Activated CD4-positive, alpha-beta T cell treated with anti-CD3 and anti-CD28 coated beads for 24 hours (primary cell): ENCODE data around the gene CD74.

Experiments used
- DNase-seq, 2 donors: peaks; one replicate each; pipeline ENCODE4 v3.0.0-alpha.2; 2020; ENCODE audit warnings: low read depth in 2 of 2

CD74 gene

DNA sequence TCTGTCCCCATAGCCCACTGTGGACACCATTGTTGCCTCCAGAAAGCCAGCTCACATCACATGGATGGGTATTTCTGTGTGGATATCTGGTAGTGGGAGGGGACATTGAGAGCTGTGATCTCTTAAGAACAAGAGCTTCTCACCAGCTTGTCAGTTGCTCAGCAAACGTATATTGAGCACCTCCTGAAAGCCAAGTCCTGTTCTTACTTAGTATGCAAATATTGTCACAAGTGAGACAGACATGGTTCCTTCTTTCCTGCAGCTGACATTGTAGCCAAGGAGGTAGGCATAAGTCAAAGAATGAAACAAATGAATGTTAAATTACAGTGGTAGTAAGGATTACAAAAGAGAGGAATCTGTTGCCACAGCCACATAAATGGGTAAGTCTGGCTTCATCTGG, 51.4 kb downstream of the CD74 start:
- no peak for DNase-seq

DNA sequence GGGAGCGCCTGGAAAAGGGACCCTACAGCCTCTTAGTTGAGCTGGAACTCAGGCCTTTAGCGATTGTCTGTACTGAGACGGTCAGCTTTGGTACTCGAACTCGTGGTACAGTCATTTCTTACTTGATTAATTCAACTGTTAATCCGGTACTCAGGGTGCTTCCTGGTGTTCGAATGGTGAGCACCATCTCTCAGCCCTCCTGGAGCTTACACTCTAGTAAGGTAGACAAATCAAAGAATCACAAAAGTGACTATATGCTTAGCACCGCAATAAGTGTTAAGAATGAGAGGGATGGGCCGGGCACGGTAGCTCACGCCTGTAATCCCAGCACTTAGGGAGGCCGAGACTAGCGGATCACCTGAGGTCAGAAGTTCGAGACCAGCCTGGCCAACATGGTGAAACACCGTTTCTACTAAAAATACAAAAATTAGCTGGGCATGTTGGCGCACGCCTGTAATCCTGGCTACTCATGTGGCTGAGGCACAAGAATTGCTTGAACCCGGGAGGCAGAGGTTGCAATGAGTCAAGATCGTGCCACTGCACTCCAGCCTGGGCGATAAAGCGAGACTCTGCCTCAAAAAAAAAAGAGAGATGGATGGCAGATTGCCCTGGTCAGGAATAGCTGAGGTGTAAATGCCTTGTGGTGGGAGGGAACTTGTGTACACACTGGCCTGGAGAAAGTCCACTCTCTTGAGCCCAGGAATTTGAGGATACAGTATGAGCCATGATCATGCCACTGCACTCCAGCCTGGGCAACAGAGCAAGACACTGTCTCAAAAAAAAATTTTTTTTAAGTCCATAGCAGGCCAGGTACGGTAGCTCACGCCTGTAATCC, 54.2 kb downstream of the CD74 start:
- DNase-seq, result no peak

DNA sequence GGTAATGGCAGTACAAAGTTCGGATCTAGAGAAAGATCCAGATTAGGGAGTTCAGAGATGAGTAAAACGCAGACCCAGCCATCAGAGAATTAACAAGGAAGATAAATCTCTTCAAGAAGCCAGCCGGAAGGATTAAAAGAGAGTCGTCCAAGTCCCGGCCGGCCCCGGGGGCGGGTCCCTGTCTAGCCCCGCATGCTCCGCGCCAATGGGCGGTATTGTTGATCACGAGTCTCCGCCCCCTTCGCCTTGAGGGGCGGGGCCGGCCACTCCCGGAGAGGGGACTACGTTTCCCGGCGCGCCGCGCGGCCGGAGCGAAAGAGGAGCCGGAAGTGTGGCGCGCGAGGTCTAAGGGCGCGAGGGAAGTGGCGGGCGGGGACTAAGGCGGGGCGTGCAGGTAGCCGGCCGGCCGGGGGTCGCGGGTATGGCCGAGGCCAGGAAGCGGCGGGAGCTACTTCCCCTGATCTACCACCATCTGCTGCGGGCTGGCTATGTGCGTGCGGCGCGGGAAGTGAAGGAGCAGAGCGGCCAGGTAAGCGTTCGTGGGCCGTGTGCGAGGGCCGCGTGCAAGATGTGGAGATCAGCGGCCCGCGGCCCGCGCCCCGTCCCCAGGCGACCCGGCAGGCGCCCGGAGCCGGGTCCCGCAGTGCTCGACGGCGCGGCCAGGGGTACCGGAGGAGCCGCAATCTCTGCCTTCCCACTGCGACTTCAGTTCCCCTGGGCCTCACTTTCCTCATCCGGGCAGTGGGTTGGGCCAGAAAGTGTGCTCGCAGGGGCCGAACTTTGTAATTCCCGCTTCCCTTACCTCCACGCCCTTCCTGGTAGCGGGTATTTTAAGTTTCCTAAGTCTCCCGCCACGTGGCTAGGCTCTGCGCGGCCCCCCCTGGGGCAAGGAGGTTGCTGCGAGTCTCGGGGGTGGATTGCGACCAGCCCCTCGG, 55.1 kb downstream of the CD74 start, which contains the start of gene TCOF1:
TCOF1 (plus strand) TSS at position 372 of the 935 bp plus-strand sequence; CDS start at position 422, 50 bp downstream.
- peak; percentile 95 to 97 for DNase-seq

DNA sequence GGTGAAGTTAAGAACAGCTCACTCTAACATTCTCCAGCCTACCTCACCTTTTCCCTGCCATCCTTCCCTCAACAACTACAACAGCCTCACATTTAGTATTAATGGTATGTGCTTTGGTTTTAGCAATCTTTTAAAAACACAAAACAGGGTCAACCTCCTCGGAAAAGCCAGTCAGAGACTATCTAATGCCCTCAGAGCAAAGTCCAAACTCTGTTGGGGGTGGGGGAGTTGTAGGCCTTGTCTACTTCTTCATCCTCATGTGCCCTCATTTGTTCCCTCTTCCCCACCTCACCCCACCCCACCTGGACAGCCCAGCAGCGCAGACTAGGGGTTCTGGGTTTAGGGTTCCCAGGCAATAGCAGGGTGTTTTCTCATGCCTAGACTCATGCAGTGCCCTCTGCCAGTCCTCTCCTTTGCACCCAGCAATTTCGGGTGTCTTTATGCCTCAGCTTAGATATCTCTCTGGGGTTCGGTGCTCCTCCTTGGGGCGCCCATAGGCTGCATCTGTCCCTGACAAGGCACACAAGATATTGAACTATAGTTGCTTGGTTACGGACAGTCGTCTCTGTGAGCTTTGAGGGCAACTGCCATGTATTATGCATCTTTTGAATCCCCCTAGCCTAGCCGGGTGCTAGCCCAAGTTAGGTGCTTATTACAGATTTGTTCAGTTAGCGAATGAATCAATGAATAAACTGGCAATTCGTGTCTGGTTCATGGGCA, 56.0 kb downstream of the CD74 start:
- no peak for DNase-seq

DNA sequence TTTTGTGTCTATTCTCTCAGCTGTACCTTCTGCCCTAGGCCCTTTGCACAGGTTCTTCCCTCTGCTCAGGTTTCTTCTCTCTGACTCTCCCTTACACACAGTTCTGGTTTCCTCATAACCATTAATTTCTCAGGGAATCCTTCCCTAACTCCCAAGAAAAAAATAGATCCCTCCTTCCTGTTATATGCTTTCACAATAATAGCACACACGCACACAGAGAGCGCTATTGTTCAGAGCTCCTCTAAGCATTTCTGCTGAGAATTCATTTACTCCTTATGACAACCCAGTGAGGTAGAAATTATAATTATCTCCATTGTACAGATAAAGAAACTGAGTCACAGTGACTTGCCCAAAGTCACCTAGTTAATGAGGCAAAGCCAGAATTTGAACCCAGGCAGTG, 56.9 kb downstream of the CD74 start:
- no peak for DNase-seq

DNA sequence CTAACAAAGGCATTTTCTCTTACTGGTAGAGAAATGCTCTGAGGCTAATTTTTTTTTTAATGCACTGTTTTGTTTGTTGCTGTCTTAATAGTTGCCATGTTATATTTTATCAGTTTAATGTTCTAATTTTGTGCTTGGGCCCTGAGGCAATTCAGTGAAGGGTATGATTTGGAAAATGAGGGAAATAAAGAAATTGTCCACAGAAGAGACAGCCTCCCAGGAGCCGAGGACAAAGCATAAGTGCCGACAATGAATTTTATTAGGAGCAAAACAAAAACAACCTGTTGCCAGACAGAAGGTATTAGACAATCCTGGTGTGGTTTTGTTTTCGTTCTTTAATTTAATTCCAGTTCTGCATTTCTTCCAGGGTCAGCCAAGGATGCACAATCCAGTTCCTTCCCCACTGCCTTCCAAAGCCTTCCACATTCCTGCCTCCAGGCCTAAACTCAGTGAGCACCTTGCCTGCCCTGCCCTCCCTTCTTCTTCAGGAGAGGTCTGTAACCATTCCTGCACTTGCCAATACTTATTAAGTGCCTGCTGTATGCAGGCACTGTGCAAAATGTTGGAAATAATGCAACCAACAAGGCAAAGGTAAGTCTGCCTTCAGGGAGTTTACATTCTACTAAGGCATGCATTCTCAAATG, 59.6 kb downstream of the CD74 start:
- DNase-seq, result no peak

DNA sequence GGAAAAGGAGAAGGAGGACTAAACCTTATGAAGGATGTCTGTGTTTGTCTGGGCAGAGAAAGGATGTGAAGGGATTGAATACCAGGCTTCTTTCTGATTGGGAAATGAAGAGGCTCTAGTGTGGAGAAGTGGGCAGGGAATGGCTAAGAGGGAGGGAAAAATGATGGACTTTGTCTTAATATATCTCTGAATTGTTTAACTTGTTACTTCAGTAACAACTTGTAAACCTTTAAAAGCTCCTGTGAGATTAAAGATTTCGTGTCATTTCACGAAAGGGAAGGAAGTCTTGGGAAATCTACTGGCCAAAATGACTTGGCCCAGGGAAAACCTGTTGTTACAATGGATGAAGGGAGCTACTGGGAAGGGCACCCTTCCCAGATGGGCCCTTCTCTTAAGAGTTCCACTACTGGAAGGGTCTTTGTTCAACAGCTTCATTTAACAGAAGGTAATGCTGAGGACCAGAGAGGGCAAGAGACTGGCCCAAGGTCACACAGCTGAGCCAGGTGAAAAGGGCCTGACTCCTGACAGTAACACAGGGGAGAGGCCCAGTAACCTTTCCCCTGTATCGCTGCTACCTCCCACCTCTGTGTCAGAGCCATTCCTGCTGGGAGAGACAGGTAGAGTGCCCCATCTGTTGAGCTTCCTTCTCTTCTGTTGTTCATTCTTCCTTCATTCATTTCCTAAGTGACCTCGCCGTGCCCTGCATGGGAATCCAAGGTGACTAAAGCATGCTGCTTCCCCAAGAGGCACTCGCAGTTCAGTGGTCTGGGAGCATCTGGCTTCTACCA, 60.3 kb downstream of the CD74 start:
- no peak for DNase-seq
